Measurements from ENCODE around the gene TTC28.

Gene TTC28

GRCh38 chr22:27937453-27937852 is 742.2 kb downstream of the TTC28 start:
- DNase-seq: no peak

- no peak for DNase-seq
These were observed 743.7 kb downstream of the TTC28 start for GRCh38 chr22:27935897-27936296.

GRCh38 chr22:27934069-27934468 is 745.6 kb downstream of the TTC28 start:
- DNase-seq: no peak

- no peak for DNase-seq
These were observed 746.3 kb downstream of the TTC28 start for GRCh38 chr22:27933186-27933983.

- no peak for DNase-seq
These were observed 749.1 kb downstream of the TTC28 start for GRCh38 chr22:27930331-27931060.

Measured in NCI-H1105 (cell line).